SU-DHL-6 (cell line): ENCODE data around the gene ACSS1.

Experiments used
- H2AFZ ChIP-seq: fragments of 200-600 bp; sonication (generic); 2 replicates; pipeline ENCODE4 v1.6.1; 2014; ENCODE audit warnings: low read depth, mild to moderate bottlenecking, moderate library complexity, mixed read lengths, antibody characterized with exemption, low read length; ENCODE audit not compliant: severe bottlenecking
- H3F3A ChIP-seq: fragments of 200-600 bp; shearing (Covaris generic); 2 replicates; pipeline ENCODE4 v1.6.0; 2016; ENCODE audit warnings: antibody characterized with exemption, mild to moderate bottlenecking; ENCODE audit not compliant: insufficient read depth
- H3K27ac ChIP-seq: fragments of 200-600 bp; sonication (generic); 2 replicates; pipeline ENCODE4 v1.5.1; 2016; ENCODE audit warnings: low read depth, mild to moderate bottlenecking, low read length, moderate library complexity, mixed read lengths
- H3K27me3 ChIP-seq: fragments of 200-600 bp; sonication (generic), shearing (Covaris generic); 2 replicates; pipeline ENCODE4 v1.6.0; 2014; ENCODE audit warnings: mild to moderate bottlenecking, low read length
- H3K36me3 ChIP-seq: fragments of 200-600 bp; sonication (generic); 2 replicates; pipeline ENCODE4 v1.6.1; 2014; ENCODE audit warnings: mild to moderate bottlenecking, low read length, mixed read lengths
- H3K4me2 ChIP-seq: fragments of 300-600, 200-600 bp; shearing (Covaris generic), sonication (generic); 2 replicates; pipeline ENCODE4 v1.6.0; 2014; ENCODE audit warnings: low read length, low read depth, mild to moderate bottlenecking; ENCODE audit not compliant: poor library complexity, severe bottlenecking
- H3K4me3 ChIP-seq: fragments of 200-600 bp; sonication (generic); 2 replicates; pipeline ENCODE4 v1.5.1; 2014; ENCODE audit warnings: antibody characterized with exemption, low read length, mild to moderate bottlenecking, mixed read lengths; ENCODE audit not compliant: insufficient read depth, poor library complexity, severe bottlenecking
- H3K79me2 ChIP-seq: fragments of 200-600 bp; sonication (generic); 2 replicates; pipeline ENCODE4 v1.6.1; 2014; ENCODE audit warnings: mild to moderate bottlenecking, low read length, moderate library complexity; ENCODE audit not compliant: insufficient read depth
- H3K9ac ChIP-seq: fragments of 200-600 bp; sonication (generic); 2 replicates; pipeline ENCODE4 v1.7.0; 2014; ENCODE audit warnings: mild to moderate bottlenecking, low read length
- H3K9me2 ChIP-seq: fragments of 200-600 bp; sonication (generic); replicated peaks from 2 replicates; pipeline ENCODE4 v1.6.1; 2014; ENCODE audit warnings: low read length; ENCODE audit not compliant: insufficient read depth
- H3K9me3 ChIP-seq: fragments of 200-600 bp; sonication (generic); 2 replicates; pipeline ENCODE4 v1.6.1; 2014; ENCODE audit warnings: low read length, mixed read lengths; ENCODE audit not compliant: insufficient read depth
- H4K20me1 ChIP-seq: fragments of 200-600 bp; sonication (generic); 2 replicates; pipeline ENCODE4 v1.6.1; 2014; ENCODE audit warnings: low read depth, mild to moderate bottlenecking, antibody characterized with exemption, low read length, moderate library complexity, mixed read lengths
- EZH2phosphoT487 ChIP-seq: fragments of 200-600 bp; sonication (generic), shearing (Covaris generic); conservative IDR thresholded peaks from 2 replicates; pipeline ENCODE4 v1.6.1; 2018; ENCODE audit warnings: mild to moderate bottlenecking, antibody characterized with exemption, low read length, moderate library complexity, mixed read lengths
- TF ChIP-seq, protein P1 (sequence below): fragments of 200-600 bp; sonication (generic); IDR thresholded peaks from one replicate; pipeline ENCODE4 v1.5.1; 2017; ENCODE audit warnings: antibody characterized with exemption, mild to moderate bottlenecking, low read length, moderate library complexity; ENCODE audit not compliant: insufficient read depth, poor library complexity, severe bottlenecking

ACSS1 gene

DNA sequence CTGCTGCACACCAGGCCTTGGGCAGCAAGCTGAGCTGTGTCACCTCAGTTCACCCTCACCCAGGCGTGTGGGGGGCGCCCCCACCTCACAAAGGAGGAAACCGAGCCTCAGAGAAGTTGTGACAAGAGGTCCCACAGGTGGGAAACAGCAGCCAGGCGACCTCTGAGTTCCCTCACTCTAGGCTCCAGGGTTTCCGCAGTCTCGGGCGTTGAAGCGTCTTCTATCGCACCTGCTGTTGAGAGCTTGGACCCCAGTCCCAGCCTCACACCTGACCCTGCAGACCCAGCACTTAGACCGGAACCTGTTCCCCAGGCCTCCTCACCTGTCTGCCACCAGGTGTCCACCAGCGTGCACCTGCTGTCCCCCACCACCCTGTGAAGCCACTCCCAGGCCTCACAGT lies 43.1 kb downstream of the ACSS1 start:
- no peaks in the 10 kb centered on the region for H3F3A ChIP-seq
- H3K4me3 ChIP-seq: no peak overlapping the region
- TF ChIP-seq, protein P1, sequence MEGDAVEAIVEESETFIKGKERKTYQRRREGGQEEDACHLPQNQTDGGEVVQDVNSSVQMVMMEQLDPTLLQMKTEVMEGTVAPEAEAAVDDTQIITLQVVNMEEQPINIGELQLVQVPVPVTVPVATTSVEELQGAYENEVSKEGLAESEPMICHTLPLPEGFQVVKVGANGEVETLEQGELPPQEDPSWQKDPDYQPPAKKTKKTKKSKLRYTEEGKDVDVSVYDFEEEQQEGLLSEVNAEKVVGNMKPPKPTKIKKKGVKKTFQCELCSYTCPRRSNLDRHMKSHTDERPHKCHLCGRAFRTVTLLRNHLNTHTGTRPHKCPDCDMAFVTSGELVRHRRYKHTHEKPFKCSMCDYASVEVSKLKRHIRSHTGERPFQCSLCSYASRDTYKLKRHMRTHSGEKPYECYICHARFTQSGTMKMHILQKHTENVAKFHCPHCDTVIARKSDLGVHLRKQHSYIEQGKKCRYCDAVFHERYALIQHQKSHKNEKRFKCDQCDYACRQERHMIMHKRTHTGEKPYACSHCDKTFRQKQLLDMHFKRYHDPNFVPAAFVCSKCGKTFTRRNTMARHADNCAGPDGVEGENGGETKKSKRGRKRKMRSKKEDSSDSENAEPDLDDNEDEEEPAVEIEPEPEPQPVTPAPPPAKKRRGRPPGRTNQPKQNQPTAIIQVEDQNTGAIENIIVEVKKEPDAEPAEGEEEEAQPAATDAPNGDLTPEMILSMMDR: no peak
- TF ChIP-seq EZH2phosphoT487: no peak
- no peaks in the 10 kb centered on the region for H3K27me3 ChIP-seq
- H3K36me3 ChIP-seq: no peaks in the 10 kb centered on the region
- H4K20me1 ChIP-seq: no peaks in the 10 kb centered on the region
- no peak overlapping the region for H3K27ac ChIP-seq
- no peak overlapping the region for H3K4me2 ChIP-seq
- H3K79me2 ChIP-seq: no peaks in the 10 kb centered on the region
- H3K9ac ChIP-seq: no peak overlapping the region
- no peaks in the 10 kb centered on the region for H3K9me3 ChIP-seq
- no peak overlapping the region for H2AFZ ChIP-seq
- no peaks in the 10 kb centered on the region for H3K9me2 ChIP-seq

DNA sequence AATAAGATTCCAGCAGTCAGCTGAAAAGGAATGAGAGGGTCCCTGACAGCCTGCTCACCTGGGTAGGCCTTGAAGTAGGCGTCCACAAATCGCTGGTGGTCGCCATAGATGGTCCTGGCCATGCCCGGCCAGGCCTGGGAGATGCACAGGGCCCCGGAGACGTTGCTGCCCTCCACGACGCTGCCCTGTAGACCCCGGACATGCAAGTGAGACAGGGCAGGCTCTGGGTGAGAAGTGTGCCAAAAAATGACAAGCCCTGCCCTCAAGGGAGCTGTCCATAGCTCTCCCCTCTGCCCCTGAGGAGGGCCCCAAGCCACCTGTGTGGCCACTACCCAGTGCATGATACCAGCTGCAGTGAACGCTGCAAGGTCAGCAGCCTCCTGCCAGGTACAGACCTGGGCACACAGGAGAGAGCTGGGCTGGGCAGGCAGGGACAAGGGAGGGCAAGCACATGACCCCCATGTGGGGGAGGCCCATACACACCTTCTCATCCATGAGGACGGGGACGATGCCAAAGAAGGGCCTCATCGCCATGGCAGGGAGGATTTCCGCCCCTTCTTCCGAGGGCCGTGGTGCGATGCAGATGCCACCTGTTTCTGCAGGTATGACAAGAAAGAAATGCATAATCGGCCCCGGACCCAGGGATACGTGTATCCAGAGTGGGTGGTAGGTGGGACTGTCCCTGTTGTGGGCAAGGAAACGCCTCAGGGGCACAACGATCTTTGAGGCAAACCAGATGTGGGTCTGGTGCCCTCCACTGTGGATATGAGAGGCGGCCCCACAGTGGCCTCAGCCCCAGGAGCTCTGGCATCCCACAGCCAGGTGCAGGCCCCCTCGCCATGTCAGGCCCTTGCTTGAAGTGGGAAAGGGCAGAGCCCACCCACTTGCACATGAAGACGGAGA lies 44.2 kb downstream of the ACSS1 start:
- TF ChIP-seq EZH2phosphoT487: no peak
- TF ChIP-seq, protein P1: no peak
- no peak overlapping the region for H3K4me3 ChIP-seq

DNA sequence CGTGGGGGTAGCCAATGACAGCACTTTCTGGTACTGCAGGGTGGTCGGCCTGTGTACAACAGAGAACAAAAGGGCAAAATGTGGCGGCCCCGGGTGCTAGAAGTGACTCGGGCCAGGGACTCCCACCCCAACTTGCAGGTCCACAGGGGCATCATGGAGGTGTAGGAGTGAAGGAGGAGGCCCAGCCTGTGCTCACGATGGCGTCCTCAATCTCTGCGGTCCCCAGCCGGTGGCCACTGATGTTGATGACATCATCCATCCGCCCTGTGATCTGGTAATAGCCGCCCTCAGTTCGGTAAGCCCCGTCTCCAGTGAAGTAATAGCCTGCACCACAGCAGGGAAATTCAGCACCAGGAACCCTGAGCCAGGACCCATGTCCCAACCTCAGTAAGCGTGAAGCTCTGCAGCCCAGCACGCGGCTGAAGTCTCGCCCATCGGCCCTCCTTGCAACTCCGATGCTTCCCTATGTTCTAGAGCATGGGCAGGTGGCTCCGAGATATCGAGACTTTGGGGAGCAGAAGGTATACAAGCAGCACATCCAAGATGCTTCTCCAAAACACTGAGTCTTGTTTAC lies 45.2 kb downstream of the ACSS1 start:
- H3K79me2 ChIP-seq: no peaks in the 10 kb centered on the region
- no peaks in the 10 kb centered on the region for H4K20me1 ChIP-seq
- H3K9ac ChIP-seq: no peak overlapping the region
- H3F3A ChIP-seq: no peaks in the 10 kb centered on the region
- no peak overlapping the region for H3K4me2 ChIP-seq
- H2AFZ ChIP-seq: no peak overlapping the region
- no peaks in the 10 kb centered on the region for H3K9me3 ChIP-seq
- no peak for TF ChIP-seq EZH2phosphoT487
- TF ChIP-seq, protein P1: no peak
- no peak overlapping the region for H3K27ac ChIP-seq
- no peaks in the 10 kb centered on the region for H3K27me3 ChIP-seq
- H3K9me2 ChIP-seq: no peaks in the 10 kb centered on the region
- no peaks in the 10 kb centered on the region for H3K36me3 ChIP-seq
- no peak overlapping the region for H3K4me3 ChIP-seq

More for the DNA sequence above, 44.2 kb downstream of the ACSS1 start:
- Histone ChIP-seq H3K27ac (no peak overlapping the region), H3K4me2 (no peak overlapping the region), H3K9me3 (no peaks in the 10 kb centered on the region), H3F3A (no peaks in the 10 kb centered on the region), H3K9me2 (no peaks in the 10 kb centered on the region), H4K20me1 (no peaks in the 10 kb centered on the region), H3K9ac (no peak overlapping the region), H2AFZ (no peak overlapping the region), H3K27me3 (no peaks in the 10 kb centered on the region), H3K79me2 (no peaks in the 10 kb centered on the region), H3K36me3 (no peaks in the 10 kb centered on the region)
